Neural progenitor cell (in vitro differentiated cells): ENCODE results near the gene CRIP3. TPM values are rescaled to one million over a fixed set of nuclear protein-coding genes. Genes with fewer than 3 reads are reported as not detected.

Experiments used
- DNase-seq: peaks from one replicate; pipeline ENCODE4 v3.0.0-alpha.2; 2016; ENCODE audit warnings: low spot score
- H2AFZ ChIP-seq: fragments of 200-600 bp; sonication (generic); replicated peaks from 2 replicates; pipeline ENCODE4 v1.6.1; 2016; ENCODE audit warnings: antibody characterized with exemption
- H3F3A ChIP-seq: fragments of 200-600 bp; sonication (generic); 2 replicates; pipeline ENCODE4 v1.6.1; 2016; ENCODE audit warnings: antibody characterized with exemption, low read depth
- H3K27ac ChIP-seq: fragments of 200-600 bp; sonication (generic); 2 replicates; pipeline ENCODE4 v1.5.1; 2016; ENCODE audit warnings: mild to moderate bottlenecking
- H3K27me3 ChIP-seq: fragments of 200-600 bp; sonication (generic); 2 replicates; pipeline ENCODE4 v1.6.1; 2016; ENCODE audit warnings: mild to moderate bottlenecking, moderate library complexity
- H3K36me3 ChIP-seq: fragments of 200-600 bp; sonication (generic); 2 replicates; pipeline ENCODE4 v1.5.1; 2016
- H3K4me1 ChIP-seq: fragments of 200-600 bp; sonication (generic); 2 replicates; pipeline ENCODE4 v1.6.1; 2016; ENCODE audit warnings: mixed run types
- H3K4me2 ChIP-seq: fragments of 200-600 bp; sonication (generic); 2 replicates; pipeline ENCODE4 v1.6.1; 2016
- H3K4me3 ChIP-seq: fragments of 200-600 bp; sonication (generic); 2 replicates; pipeline ENCODE4 v1.5.1; 2016
- H3K79me2 ChIP-seq: fragments of 200-600 bp; sonication (generic); 2 replicates; pipeline ENCODE4 v1.6.1; 2016; ENCODE audit warnings: low read depth
- H3K9ac ChIP-seq: fragments of 200-600 bp; sonication (generic); 2 replicates; pipeline ENCODE4 v1.6.1; 2016
- H3K9me3 ChIP-seq: fragments of 200-600 bp; sonication (generic); 2 replicates; pipeline ENCODE4 v1.5.1; 2016; ENCODE audit warnings: low read depth
- H4K20me1 ChIP-seq: fragments of 200-600 bp; sonication (generic); 2 replicates; pipeline ENCODE4 v1.6.1; 2016; ENCODE audit warnings: low read depth
- H3K27ac Mint-ChIP-seq: 3 replicates; pipeline ENCODE4 v1.8.0; 2021; ENCODE audit warnings: mixed read lengths
- H3K27me3 Mint-ChIP-seq: 2 replicates; pipeline ENCODE4 v1.8.0; 2022; ENCODE audit warnings: low read depth, mild to moderate bottlenecking, inconsistent platforms, moderate library complexity, mixed read lengths; ENCODE audit not compliant: insufficient read depth
- H3K36me3 Mint-ChIP-seq: 3 replicates; pipeline ENCODE4 v1.8.0; 2021; ENCODE audit warnings: mixed read lengths
- H3K4me1 Mint-ChIP-seq: 3 replicates; pipeline ENCODE4 v1.8.0; 2021; ENCODE audit warnings: mixed read lengths
- H3K4me3 Mint-ChIP-seq: 3 replicates; pipeline ENCODE4 v1.8.0; 2021; ENCODE audit warnings: mild to moderate bottlenecking, moderate library complexity, mixed read lengths
- H3K9me3 Mint-ChIP-seq: 3 replicates; pipeline ENCODE4 v1.8.0; 2020; ENCODE audit warnings: mixed read lengths
- CTCF ChIP-seq: fragments of 200-600 bp; sonication (generic); IDR thresholded peaks from 2 replicates; pipeline ENCODE4 v1.5.1; 2017; ENCODE audit warnings: antibody characterized with exemption, mild to moderate bottlenecking
- EZH2 ChIP-seq: fragments of 200-600 bp; sonication (generic); IDR thresholded peaks from 2 replicates; pipeline ENCODE4 v1.6.1; 2017; ENCODE audit warnings: antibody characterized with exemption, mild to moderate bottlenecking, moderate library complexity
- EZH2phosphoT487 ChIP-seq: fragments of 200-600 bp; sonication (generic); IDR thresholded peaks from 2 replicates; pipeline ENCODE4 v1.6.1; 2017; ENCODE audit warnings: antibody characterized with exemption
- total RNA-seq: library from RNA; depleted of rRNA; stranded (reverse); fragments of >200 nt; gene quantifications from 2 replicates; pipeline ENCODE4 v1.2.3, GENCODE V29; 2015; ENCODE audit warnings: low replicate concordance

CRIP3 gene
- total RNA-seq, 1 donor from 2014 or later: 21.3 TPM

GRCh38 chr6:43307451-43308100, 1.1 kb downstream of the CRIP3 start:
- Histone ChIP-seq H3K36me3 (no peaks in the 10 kb centered on the region), H2AFZ (no peak overlapping the region), H3F3A (no peaks in the 10 kb centered on the region), H3K27ac (no peak overlapping the region), H3K27me3 (no peaks in the 10 kb centered on the region), H3K4me3 (peak overlapping the region; percentile 44), H3K9me3 (no peaks in the 10 kb centered on the region), H3K79me2 (no peaks in the 10 kb centered on the region), H3K4me1 (peaks cover 9% of the 10 kb centered on the region), H4K20me1 (no peaks in the 10 kb centered on the region), H3K4me2 (peak overlapping the region; percentile 78), H3K9ac (no peak overlapping the region)
- H3K27me3 Mint-ChIP-seq: peaks cover 15% of the 10 kb centered on the region
- TF ChIP-seq EZH2phosphoT487: no peak
- TF ChIP-seq CTCF: no peak
- TF ChIP-seq EZH2: no peak
- H3K36me3 Mint-ChIP-seq: no peaks in the 10 kb centered on the region
- H3K4me1 Mint-ChIP-seq: peaks cover 7% of the 10 kb centered on the region
- DNase-seq: no peak
- peak overlapping the region; percentile 77 for H3K4me3 Mint-ChIP-seq
- no peaks in the 10 kb centered on the region for H3K9me3 Mint-ChIP-seq
- no peak overlapping the region for H3K27ac Mint-ChIP-seq

GRCh38 chr6:43306086-43306485, 2.5 kb downstream of the CRIP3 start:
- Mint-ChIP-seq H3K27ac (no peak overlapping the region), H3K4me3 (no peak overlapping the region), H3K36me3 (no peaks in the 10 kb centered on the region), H3K27me3 (peaks cover 15% of the 10 kb centered on the region), H3K4me1 (peaks cover 7% of the 10 kb centered on the region), H3K9me3 (no peaks in the 10 kb centered on the region)
- Histone ChIP-seq H3K9ac (no peak overlapping the region), H3K27ac (no peak overlapping the region), H3K4me2 (no peak overlapping the region), H3K4me1 (peaks cover 9% of the 10 kb centered on the region), H3K4me3 (no peak overlapping the region), H3F3A (no peaks in the 10 kb centered on the region), H3K79me2 (no peaks in the 10 kb centered on the region), H3K36me3 (no peaks in the 10 kb centered on the region), H3K9me3 (no peaks in the 10 kb centered on the region), H3K27me3 (no peaks in the 10 kb centered on the region), H2AFZ (no peak overlapping the region), H4K20me1 (no peaks in the 10 kb centered on the region)
- DNase-seq: no peak
- TF ChIP-seq CTCF (no peak), EZH2phosphoT487 (no peak), EZH2 (no peak)

- Mint-ChIP-seq H3K27me3 (peaks cover 13% of the 10 kb centered on the region), H3K4me1 (peaks cover 7% of the 10 kb centered on the region), H3K36me3 (no peaks in the 10 kb centered on the region), H3K9me3 (no peaks in the 10 kb centered on the region), H3K4me3 (no peak overlapping the region), H3K27ac (no peak overlapping the region)
- Histone ChIP-seq H3K27ac (no peak overlapping the region), H3K79me2 (no peaks in the 10 kb centered on the region), H3K4me3 (no peak overlapping the region), H3K4me2 (no peak overlapping the region), H3K9ac (no peak overlapping the region), H3K9me3 (no peaks in the 10 kb centered on the region), H2AFZ (no peak overlapping the region), H3K36me3 (no peaks in the 10 kb centered on the region), H4K20me1 (no peaks in the 10 kb centered on the region), H3K27me3 (no peaks in the 10 kb centered on the region), H3F3A (no peaks in the 10 kb centered on the region), H3K4me1 (peaks cover 9% of the 10 kb centered on the region)
- DNase-seq: no peak
- TF ChIP-seq EZH2phosphoT487 (no peak), CTCF (no peak), EZH2 (no peak)
Measured at GRCh38 chr6:43304882-43305281, 3.7 kb downstream of the CRIP3 start.
